Mammary epithelial cell (primary cell): ENCODE results near the gene BBS7.

Source experiments
- EZH2 ChIP-seq: IDR thresholded peaks from 2 replicates; pipeline ENCODE4 v1.6.1; 2012; ENCODE audit warnings: low read length, inconsistent platforms, borderline replicate concordance
- TF ChIP-seq, protein P1 (sequence below), 2 donors: IDR thresholded peaks in 1 of 2; conservative IDR thresholded peaks in 1 of 2; 2 replicates each; pipeline ENCODE4 v1.5.1; 2011 to 2012; ENCODE audit warnings: inconsistent platforms in 2 of 2, low read length in 2 of 2, mild to moderate bottlenecking in 2 of 2, control low read depth in 1 of 2, low read depth in 1 of 2; ENCODE audit not compliant: insufficient read depth in 1 of 2; ENCODE audit errors: extremely low read depth in 1 of 2

DNA sequence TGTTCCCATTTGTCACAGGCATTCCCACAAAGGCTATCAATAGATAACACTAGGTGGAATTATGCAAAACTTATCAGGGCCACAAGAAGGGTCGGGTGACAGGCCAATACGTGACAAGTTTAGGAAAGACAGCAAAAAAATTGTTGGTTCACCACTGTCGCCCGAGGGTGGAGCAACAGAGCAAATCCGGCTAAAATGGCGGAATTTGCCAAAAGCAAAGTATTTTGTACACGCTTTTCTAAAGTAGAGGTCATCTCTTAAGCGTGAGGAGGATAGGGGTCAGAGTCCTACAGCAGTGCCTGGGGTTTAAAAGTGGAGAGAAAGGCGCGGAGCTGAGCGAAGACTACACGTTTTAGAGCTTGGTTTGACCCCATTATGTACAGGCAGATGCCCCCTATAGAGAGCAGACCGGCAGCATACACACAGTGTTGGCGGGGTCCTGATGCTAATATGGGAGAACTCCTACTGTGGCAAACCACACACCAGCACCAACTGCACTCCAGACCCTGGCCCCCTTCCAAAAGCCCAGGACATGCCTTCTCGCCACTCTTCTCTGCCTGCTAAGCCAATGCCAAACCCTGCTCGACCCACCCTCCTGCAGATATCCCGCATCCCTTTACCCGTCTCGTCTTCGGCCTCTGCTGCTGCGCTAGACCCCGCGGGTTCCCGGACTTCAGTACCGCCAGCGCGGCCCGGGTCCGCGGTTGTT is 47.3 kb downstream of the BBS7 start:
- TF ChIP-seq, protein P1, sequence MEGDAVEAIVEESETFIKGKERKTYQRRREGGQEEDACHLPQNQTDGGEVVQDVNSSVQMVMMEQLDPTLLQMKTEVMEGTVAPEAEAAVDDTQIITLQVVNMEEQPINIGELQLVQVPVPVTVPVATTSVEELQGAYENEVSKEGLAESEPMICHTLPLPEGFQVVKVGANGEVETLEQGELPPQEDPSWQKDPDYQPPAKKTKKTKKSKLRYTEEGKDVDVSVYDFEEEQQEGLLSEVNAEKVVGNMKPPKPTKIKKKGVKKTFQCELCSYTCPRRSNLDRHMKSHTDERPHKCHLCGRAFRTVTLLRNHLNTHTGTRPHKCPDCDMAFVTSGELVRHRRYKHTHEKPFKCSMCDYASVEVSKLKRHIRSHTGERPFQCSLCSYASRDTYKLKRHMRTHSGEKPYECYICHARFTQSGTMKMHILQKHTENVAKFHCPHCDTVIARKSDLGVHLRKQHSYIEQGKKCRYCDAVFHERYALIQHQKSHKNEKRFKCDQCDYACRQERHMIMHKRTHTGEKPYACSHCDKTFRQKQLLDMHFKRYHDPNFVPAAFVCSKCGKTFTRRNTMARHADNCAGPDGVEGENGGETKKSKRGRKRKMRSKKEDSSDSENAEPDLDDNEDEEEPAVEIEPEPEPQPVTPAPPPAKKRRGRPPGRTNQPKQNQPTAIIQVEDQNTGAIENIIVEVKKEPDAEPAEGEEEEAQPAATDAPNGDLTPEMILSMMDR (conservative IDR thresholded peaks at IDR 0.05 in 1 of 2, IDR thresholded peaks at IDR 0.05 in 1 of 2; ENCODE audit: extremely low read depth in 1 of 2, insufficient read depth in 1 of 2, low read depth in 1 of 2, low read length in 2 of 2): no peak
- TF ChIP-seq EZH2: no peak
